Measurements from ENCODE around the gene TRABD2B.

TRABD2B gene

DNA sequence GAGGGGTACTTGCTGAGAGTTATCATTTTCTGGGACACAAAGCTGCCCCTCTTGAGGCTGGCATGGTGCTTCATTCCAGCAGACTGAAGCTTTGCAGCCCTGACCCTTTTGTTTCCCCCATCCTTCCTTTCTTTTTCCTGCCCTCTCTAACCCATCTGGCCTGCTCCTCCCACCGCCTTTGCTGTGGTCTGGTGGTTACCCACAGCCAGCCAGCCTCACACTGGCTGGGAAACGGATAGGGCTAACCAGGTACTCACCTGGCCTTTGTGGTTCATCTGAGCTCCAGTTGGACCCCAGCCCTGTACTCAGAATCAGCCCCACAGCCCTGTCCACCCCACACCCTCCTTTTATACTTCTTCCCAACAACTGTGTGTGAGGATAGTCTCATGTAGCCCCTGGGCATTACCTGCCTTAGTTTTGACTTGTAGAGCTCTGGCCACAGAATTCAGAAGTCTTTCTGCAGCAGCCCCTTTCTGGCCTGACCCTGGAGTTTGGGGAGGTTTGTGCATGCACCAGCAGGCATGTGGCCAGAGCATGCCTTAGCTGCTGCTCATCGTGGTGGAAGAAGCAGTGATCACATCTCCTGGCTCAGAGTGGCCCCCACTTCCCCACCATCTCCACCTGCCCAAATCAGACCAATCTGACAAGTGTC is 138.0 kb downstream of the TRABD2B start:
- DNase-seq (ENCODE audit: low read depth), result no peak
- no peak for TF ChIP-seq CTCF (IDR thresholded peaks at IDR 0.05; ENCODE audit: control insufficient read depth, extremely low read depth, insufficient read depth)
- H3K4me3 ChIP-seq (ENCODE audit: low read depth, low read length), result no peak overlapping the region

- TF ChIP-seq CTCF (IDR thresholded peaks at IDR 0.05; ENCODE audit: control insufficient read depth, extremely low read depth, insufficient read depth), result no peak
- H3K4me3 ChIP-seq (ENCODE audit: low read depth, low read length), result no peak overlapping the region
- DNase-seq (ENCODE audit: low read depth), result no peak
Observed at GRCh38 chr1:47856996-47857395, 140.2 kb downstream of the TRABD2B start.

GRCh38 chr1:47855230-47855629 is 142.0 kb downstream of the TRABD2B start:
- TF ChIP-seq CTCF (IDR thresholded peaks at IDR 0.05; ENCODE audit: control insufficient read depth, extremely low read depth, insufficient read depth), result no peak
- no peak overlapping the region for H3K4me3 ChIP-seq (ENCODE audit: low read depth, low read length)
- no peak for DNase-seq (ENCODE audit: low read depth)

DNA sequence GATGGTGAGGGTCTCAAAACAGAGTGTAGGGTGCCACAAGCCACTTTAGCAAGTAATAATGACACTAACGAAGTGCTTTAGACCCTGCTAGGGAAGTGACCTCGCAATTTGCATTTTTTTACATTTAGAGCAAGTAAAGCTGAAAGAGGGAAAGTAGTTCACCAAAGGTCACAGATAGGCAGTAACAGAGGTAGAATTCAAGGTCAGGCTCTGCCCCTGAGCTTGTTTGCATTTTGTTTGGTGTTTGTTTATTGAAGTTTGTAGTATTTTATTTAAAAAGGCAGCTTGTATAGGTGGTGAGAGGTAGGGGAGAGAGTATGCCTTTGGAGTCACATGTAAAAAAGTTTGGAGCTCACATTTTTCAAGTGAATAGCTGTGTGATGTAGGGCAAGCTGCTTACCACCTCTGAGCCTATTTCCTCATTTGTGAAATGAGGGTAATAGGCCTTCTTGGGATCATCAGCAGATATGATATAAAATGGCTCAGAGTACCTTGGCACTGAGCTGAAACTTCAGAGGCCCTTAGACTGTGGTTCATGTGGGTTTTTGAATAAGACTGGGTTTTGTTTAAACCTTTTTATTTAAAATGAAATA is 142.5 kb downstream of the TRABD2B start:
- DNase-seq (ENCODE audit: low read depth), result no peak
- H3K4me3 ChIP-seq (ENCODE audit: low read depth, low read length), result no peak overlapping the region
- TF ChIP-seq CTCF (IDR thresholded peaks at IDR 0.05; ENCODE audit: control insufficient read depth, extremely low read depth, insufficient read depth), result no peak

- DNase-seq (ENCODE audit: low read depth), result no peak
- no peak overlapping the region for H3K4me3 ChIP-seq (ENCODE audit: low read depth, low read length)
- TF ChIP-seq CTCF (IDR thresholded peaks at IDR 0.05; ENCODE audit: control insufficient read depth, extremely low read depth, insufficient read depth), result no peak
Observed at GRCh38 chr1:47853852-47854251, 143.3 kb downstream of the TRABD2B start.

DNA sequence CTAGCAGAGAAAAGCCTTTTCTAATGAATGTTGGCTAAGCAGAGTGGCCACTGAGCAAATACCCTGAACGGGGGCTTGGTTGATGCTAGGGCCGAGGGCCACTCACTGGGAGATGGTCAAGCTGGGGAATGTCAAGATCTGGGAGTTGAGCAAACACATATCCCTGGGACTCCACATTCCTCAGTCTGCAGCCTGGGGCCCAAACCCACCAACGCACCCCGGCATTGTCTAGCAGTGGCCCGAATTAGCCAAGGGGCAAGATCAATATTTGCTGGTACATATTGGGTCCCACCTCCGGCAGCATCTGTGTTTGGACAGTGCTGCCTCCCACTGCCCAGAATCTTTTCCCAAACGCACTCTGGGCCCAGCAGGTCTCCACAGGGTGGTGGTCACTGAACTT is 144.1 kb downstream of the TRABD2B start:
- DNase-seq (ENCODE audit: low read depth), result no peak
- no peak overlapping the region for H3K4me3 ChIP-seq (ENCODE audit: low read depth, low read length)
- TF ChIP-seq CTCF (IDR thresholded peaks at IDR 0.05; ENCODE audit: control insufficient read depth, extremely low read depth, insufficient read depth), result no peak
